ENCODE measurements around the gene SH3GL3.

- TF ChIP-seq POLR2A (IDR thresholded peaks at IDR 0.05; ENCODE audit: low read length) (no peak), GATA1 (IDR thresholded peaks at IDR 0.05; ENCODE audit: low read depth, low read length) (no peak)
Measured at GRCh38 chr15:83643201-83643600, 196.1 kb downstream of the SH3GL3 start.
